Body of pancreas (tissue), 4 donors: ENCODE measurements around the gene BACE1-AS. TPM values are rescaled to one million over a fixed set of nuclear protein-coding genes. Genes with fewer than 3 reads are reported as not detected.

Experiments used
- ATAC-seq: fragments of 150-250 bp; one replicate; pipeline ENCODE4 v1.9.1; 2016
- DNase-seq, 4 donors: peaks; one replicate each; pipeline ENCODE4 v3.0.0-alpha.2; 2019
- H3K27ac ChIP-seq, 4 donors: fragments of 200-600 bp; sonication (generic); 1 replicate in 3 of 4; 2 replicates in 1 of 4; pipeline versions ENCODE4 v1.5.1 to v1.6.1; 2016 to 2019; ENCODE audit warnings: mild to moderate bottlenecking in 1 of 4, mixed read lengths in 1 of 4, moderate library complexity in 1 of 4
- H3K27me3 ChIP-seq, 2 donors: fragments of 200-600 bp; sonication (generic); one replicate each; pipeline ENCODE4 v1.6.0; 2016; ENCODE audit warnings: mild to moderate bottlenecking in 1 of 2
- H3K36me3 ChIP-seq, 2 donors: fragments of 200-600 bp; sonication (generic); replicated peaks in 1 of 2; 2 replicates each; pipeline ENCODE4 v1.5.1; 2016; ENCODE audit warnings: low read depth in 2 of 2; ENCODE audit not compliant: insufficient read depth in 1 of 2
- H3K4me1 ChIP-seq: fragments of 200-600 bp; sonication (generic); one replicate; pipeline ENCODE4 v1.6.0; 2016
- H3K4me3 ChIP-seq, 2 donors: fragments of 200-600 bp; sonication (generic); 1 replicate in 1 of 2; 2 replicates in 1 of 2; pipeline ENCODE4 v1.5.1; 2016 to 2019
- H3K9me3 ChIP-seq, 3 donors: fragments of 200-600 bp; sonication (generic); 1 replicate in 2 of 3; 2 replicates in 1 of 3; pipeline ENCODE4 v1.5.1; 2016
- POLR2A ChIP-seq, 3 donors: fragments of 450-650 bp; IDR thresholded peaks; one replicate each; pipeline ENCODE4 v1.6.1; 2016; ENCODE audit warnings: antibody characterized with exemption in 3 of 3, mild to moderate bottlenecking in 2 of 3
- WGBS, 2 donors: methylation state at CpG; one replicate each; pipeline ENCODE4 v1.1.5; 2017; 5-methylcytosine and 5-hydroxymethylcytosine counted together
- intact Hi-C: fragments of 100-400 bp; cut with DNase I; formaldehyde crosslinking; loops from one replicate; pipeline ENCODE4 v1.15.1; 2023
- total RNA-seq, 2 donors: library from RNA; depleted of rRNA; stranded (reverse); fragments of >200 nt; gene quantifications; one replicate each; pipeline ENCODE4 v1.1.0, GENCODE V29; 2016
- TF ChIP-seq, protein P1 (sequence below), 7 experiments: fragments of 450-650 bp in 4 of 7; fragments of 200-600 bp in 3 of 7; sonication (generic) in 3 of 7; IDR thresholded peaks; one replicate each; pipeline ENCODE4 v1.5.1; 2016 to 2019; ENCODE audit warnings: antibody characterized with exemption in 7 of 7

Gene BACE1-AS
- total RNA-seq, 2 donors from 2014 or later = 5.3 to 6.0 TPM

DNA sequence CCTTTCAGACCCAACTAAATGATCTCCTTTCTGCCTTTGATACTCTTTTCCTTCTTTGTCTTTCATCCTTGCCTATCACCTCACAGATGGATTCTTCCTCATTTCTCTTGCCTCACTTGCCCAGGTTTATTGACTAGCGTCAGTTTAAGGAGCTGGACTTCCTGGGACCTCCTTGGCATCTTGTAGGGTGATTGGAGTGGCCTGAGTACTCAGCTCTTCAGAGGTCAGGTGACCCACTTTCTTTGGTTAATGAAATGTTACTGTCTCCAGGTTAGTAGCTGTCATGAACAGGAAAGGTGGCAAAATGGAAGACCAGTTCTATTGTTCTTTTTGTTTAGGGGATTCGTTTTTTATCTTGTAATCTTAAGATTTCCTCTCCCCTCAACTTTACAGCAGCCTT lies 4.6 kb upstream of the BACE1-AS start:
- DNase-seq (no peak), ATAC-seq (no peak)
- Histone ChIP-seq H3K27ac (peak overlapping the region in 1 of 4 donors; percentile 48), H3K9me3 (no peaks in the 10 kb centered on the region), H3K4me3 (no peak overlapping the region), H3K27me3 (no peaks in the 10 kb centered on the region), H3K4me1 (peaks cover 69% of the 10 kb centered on the region), H3K36me3 (peaks cover 0 to 2% of the 10 kb centered on the region in 2 donors)
- TF ChIP-seq, protein P1, sequence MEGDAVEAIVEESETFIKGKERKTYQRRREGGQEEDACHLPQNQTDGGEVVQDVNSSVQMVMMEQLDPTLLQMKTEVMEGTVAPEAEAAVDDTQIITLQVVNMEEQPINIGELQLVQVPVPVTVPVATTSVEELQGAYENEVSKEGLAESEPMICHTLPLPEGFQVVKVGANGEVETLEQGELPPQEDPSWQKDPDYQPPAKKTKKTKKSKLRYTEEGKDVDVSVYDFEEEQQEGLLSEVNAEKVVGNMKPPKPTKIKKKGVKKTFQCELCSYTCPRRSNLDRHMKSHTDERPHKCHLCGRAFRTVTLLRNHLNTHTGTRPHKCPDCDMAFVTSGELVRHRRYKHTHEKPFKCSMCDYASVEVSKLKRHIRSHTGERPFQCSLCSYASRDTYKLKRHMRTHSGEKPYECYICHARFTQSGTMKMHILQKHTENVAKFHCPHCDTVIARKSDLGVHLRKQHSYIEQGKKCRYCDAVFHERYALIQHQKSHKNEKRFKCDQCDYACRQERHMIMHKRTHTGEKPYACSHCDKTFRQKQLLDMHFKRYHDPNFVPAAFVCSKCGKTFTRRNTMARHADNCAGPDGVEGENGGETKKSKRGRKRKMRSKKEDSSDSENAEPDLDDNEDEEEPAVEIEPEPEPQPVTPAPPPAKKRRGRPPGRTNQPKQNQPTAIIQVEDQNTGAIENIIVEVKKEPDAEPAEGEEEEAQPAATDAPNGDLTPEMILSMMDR (IDR thresholded peaks at IDR 0.05) = no peak
- no peak for TF ChIP-seq POLR2A (IDR thresholded peaks at IDR 0.05)
- WGBS, 2 donors = 29 to 41% methylated on average over 2 of the region's 2 CpGs
- intact Hi-C loops = no loop called here

DNA sequence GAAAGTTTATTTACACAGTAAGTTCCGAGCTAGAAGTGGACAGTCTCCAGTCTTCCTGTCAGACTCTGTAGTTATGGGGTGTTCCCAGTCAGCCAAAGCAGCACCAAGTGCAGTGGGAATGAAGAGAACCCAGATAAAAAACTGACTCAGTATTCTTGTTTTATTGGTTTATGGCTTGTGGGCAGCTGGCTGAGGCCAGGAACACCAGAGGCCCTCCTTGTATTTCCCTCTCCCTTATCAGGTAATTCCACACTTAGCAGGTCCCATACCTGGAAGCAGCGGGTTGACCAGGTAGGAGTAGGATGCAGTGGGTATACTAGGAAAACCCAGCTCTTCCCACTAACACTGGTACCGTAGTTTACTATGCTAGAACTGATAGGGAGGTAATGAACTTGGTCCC lies 3.5 kb upstream of the BACE1-AS start:
- H3K27ac ChIP-seq = peak overlapping the region in 3 of 4 donors; percentile 1 to 48 (median 7)
- no peak for ATAC-seq
- H3K4me1 ChIP-seq = peaks cover 76% of the 10 kb centered on the region
- TF ChIP-seq, protein P1 (IDR thresholded peaks at IDR 0.05) = no peak
- no peaks in the 10 kb centered on the region for H3K9me3 ChIP-seq
- no peaks in the 10 kb centered on the region for H3K27me3 ChIP-seq
- H3K36me3 ChIP-seq = peaks cover 0 to 2% of the 10 kb centered on the region in 2 donors
- DNase-seq = no peak
- no peak overlapping the region for H3K4me3 ChIP-seq
- intact Hi-C loops = no loop called here
- 41 to 50% methylated on average over 3 of the region's 3 CpGs for WGBS, 2 donors

DNA sequence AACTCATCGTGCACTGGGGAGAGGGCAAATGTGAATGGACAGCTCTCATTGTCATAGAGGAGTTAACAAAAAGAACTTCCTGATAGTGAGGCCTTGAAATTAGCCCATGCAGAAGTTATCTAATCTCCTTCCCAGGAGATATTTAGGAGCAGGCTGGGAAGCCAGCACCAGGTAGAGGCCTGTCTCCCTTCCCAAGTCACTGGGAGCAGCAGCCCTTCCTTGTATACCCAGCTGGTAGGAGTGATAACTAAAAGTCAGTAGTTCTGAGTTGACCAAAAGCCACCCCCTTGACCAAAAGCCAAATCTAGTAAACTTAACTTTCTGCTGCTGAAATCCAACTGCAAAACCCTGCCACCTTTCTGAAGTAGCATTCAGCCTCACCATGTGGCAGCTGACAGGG lies 1.4 kb upstream of the BACE1-AS start:
- DNase-seq (peak in 3 of 4 donors; percentile 60 to 80 (median 77)), ATAC-seq (peak; percentile 67)
- Histone ChIP-seq H3K27me3 (no peaks in the 10 kb centered on the region), H3K4me3 (no peak overlapping the region), H3K9me3 (no peaks in the 10 kb centered on the region), H3K4me1 (peaks cover 70% of the 10 kb centered on the region), H3K27ac (peak overlapping the region in 3 of 4 donors; percentile 52 to 72 (median 62)), H3K36me3 (peaks cover 0 to 3% of the 10 kb centered on the region in 2 donors)
- WGBS, 2 donors = 25 to 35% methylated on average over 1 of the region's 1 CpG
- TF ChIP-seq POLR2A (IDR thresholded peaks at IDR 0.05) = no peak
- TF ChIP-seq, protein P1 (IDR thresholded peaks at IDR 0.05) = no peak
- intact Hi-C loops = no loop called here

DNA sequence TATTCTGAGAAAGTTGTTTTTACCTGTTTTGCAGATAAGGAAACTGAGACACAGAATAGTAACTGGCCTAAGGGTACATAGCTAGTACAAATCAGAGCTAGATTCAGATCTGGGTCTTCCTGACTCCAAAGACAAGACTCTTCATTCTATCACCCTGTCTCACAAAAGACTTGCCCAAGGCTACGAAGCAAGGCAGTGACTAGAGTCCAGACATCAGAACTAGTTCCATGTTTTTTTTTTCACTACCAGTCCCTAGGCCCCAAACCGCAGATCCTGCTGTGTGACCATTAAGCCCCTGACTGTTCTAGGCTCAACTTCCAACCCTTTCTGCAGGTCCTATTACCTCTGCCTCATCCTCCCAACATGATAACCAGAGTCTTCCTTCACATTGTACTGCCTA lies 1.5 kb downstream of the BACE1-AS start:
- peak overlapping the region in 3 of 4 donors; percentile 2 to 72 (median 42) for H3K27ac ChIP-seq
- intact Hi-C loops = no loop called here
- WGBS, 2 donors = 65 to 80% methylated on average over 2 of the region's 2 CpGs
- TF ChIP-seq POLR2A (IDR thresholded peaks at IDR 0.05) = no peak
- TF ChIP-seq, protein P1 (IDR thresholded peaks at IDR 0.05) = no peak
- no peaks in the 10 kb centered on the region for H3K27me3 ChIP-seq
- DNase-seq = no peak
- no peak overlapping the region for H3K4me3 ChIP-seq
- peaks cover 0 to 6% of the 10 kb centered on the region in 2 donors for H3K36me3 ChIP-seq
- no peaks in the 10 kb centered on the region for H3K9me3 ChIP-seq
- H3K4me1 ChIP-seq = peaks cover 76% of the 10 kb centered on the region
- ATAC-seq = no peak

DNA sequence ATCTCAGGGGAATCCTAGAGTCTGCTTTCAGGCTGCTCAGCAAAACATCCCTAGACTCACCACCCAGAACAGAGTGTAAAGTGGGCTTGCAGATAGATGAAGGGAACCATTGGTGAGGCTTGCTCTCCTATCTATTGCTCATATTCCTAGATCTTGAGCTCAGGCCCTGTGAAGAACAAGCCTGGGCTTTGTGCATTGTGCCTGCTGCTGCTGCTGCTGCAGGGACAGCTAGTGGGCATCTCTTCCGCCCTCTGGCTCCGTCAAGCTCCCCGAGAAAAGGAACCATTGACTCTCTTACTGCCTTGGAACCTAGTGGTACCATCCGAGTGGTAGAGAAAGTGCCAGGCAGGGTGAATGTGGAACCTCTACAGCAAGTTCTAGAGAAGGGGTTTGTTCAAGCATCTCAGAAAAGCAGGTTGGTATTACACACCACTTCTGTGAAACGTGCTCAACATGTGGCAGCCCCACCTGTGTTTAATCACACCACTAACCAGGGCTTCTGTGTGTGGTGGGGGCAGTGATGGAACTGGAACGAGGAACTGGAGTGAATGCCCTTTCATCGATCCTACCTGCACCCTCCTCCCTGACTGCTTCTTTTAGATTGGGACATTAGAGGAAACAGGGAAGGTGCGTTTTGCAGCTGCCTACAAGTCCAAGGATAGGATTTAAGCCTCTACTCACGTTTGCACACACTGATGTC lies 4.4 kb downstream of the BACE1-AS start:
- Histone ChIP-seq H3K4me3 (no peak overlapping the region), H3K9me3 (no peaks in the 10 kb centered on the region), H3K4me1 (peaks cover 76% of the 10 kb centered on the region), H3K27me3 (no peaks in the 10 kb centered on the region), H3K27ac (peak overlapping the region; percentile 25 to 89 (median 88)), H3K36me3 (peaks cover 0 to 6% of the 10 kb centered on the region in 2 donors)
- ATAC-seq (no peak), DNase-seq (peak in 2 of 4 donors; percentile 49 to 58)
- WGBS, 2 donors = 34 to 37% methylated on average over 5 to 9 of the region's 9 CpGs
- intact Hi-C loops = no loop called here
- no peak for TF ChIP-seq POLR2A (IDR thresholded peaks at IDR 0.05)
- TF ChIP-seq, protein P1 (IDR thresholded peaks at IDR 0.05) = no peak
